ENCODE results near the gene NSD1. TPM values are rescaled to one million over a fixed set of nuclear protein-coding genes. Genes with fewer than 3 reads are reported as not detected.

NSD1 gene
- total and polyA plus RNA-seq, 2 of the 8 experiments (the other 6 are each of a cell fraction or from before 2014, with no cell fraction given), result 22.8 to 168 TPM

DNA sequence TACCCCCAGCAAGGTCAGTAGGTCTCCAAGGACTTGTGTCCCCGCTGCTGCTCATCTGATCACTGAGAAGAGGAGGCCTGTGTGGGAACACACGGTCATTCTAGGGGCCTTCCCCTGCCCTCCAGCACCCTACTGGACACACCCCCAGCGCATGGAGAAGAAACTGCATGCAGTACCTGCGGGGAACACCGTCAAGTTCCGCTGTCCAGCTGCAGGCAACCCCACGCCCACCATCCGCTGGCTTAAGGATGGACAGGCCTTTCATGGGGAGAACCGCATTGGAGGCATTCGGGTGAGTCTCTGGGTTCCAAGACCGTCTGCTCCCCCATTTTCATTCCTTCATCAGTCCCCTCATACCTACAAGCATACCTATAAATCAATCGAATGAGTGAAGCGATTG, 42.8 kb upstream of the NSD1 start:
- H3K23ac ChIP-seq (ENCODE audit: insufficient read length), result no peak overlapping the region
- TF ChIP-seq PHF8 (conservative IDR thresholded peaks at IDR 0.05; ENCODE audit: low read depth, low read length) (no peak), CEBPB (IDR thresholded peaks at IDR 0.05; ENCODE audit: low read depth, low read length) (no peak)
- H3K9me3 ChIP-seq (ENCODE audit: insufficient read depth in 2 of 2, low read depth in 1 of 2, low read length in 1 of 2), result no peaks in the 10 kb centered on the region
- peaks cover 0 to 12% of the 10 kb centered on the region in 2 experiments for H4K20me1 ChIP-seq (replicated peaks in 1 of 2; ENCODE audit: control insufficient read depth in 1 of 2, insufficient read depth in 2 of 2, low read length in 2 of 2)
- ChIA-PET CTCF (ENCODE audit: partially characterized antibody) (interaction anchor here (11.9 kb wide), 1 partner anchor 19 kb away, joined by 161 read pairs; no protein-coding TSS in a partner anchor), POLR2A (ENCODE audit: partially characterized antibody) (no interaction called here)
- no peak overlapping the region for H3K4me3 ChIP-seq (ENCODE audit: extremely low read depth in 1 of 4, insufficient read depth in 2 of 4, low read depth in 3 of 4, low read length in 4 of 4)
- H2BK20ac ChIP-seq (ENCODE audit: low read length), result no peak overlapping the region
- no peak overlapping the region for H2AK5ac ChIP-seq (ENCODE audit: low read depth, low read length)
- H2BK12ac ChIP-seq (ENCODE audit: low read depth, low read length), result no peak overlapping the region
- H4K8ac ChIP-seq (ENCODE audit: extremely low read depth, insufficient read depth, low read length), result no peak overlapping the region; the same call in 1 of the 2 replicates
- H3K14ac ChIP-seq (ENCODE audit: insufficient read length), result no peak overlapping the region
- H3K4ac ChIP-seq (replicated peaks; ENCODE audit: insufficient read length, low read depth, low read length), result no peak overlapping the region
- H4K91ac ChIP-seq (replicated peaks; ENCODE audit: insufficient read length, low read length), result no peak overlapping the region
- no peak overlapping the region for H2AFZ ChIP-seq (ENCODE audit: low read length)
- H3K23me2 ChIP-seq (ENCODE audit: low read depth, low read length), result peaks cover 9% of the 10 kb centered on the region
- no peak overlapping the region for H4K5ac ChIP-seq (ENCODE audit: insufficient read length, low read depth, low read length)
- no peak overlapping the region for H3K18ac ChIP-seq (ENCODE audit: extremely low read depth, low read length)
- no peak for FAIRE-seq
- H2BK120ac ChIP-seq (replicated peaks; ENCODE audit: low read depth, low read length), result no peak overlapping the region
- no peaks in the 10 kb centered on the region; a peak in 1 of 7 replicates for H3K27me3 ChIP-seq (replicated peaks in 1 of 4; ENCODE audit: control insufficient read depth in 3 of 4, extremely low read depth in 1 of 4, insufficient read depth in 3 of 4, low read length in 3 of 4)
- no peak for DNase-seq (ENCODE audit: low read depth in 1 of 2, low spot score in 2 of 2)
- no peak overlapping the region for H3K27ac ChIP-seq (ENCODE audit: low read depth, low read length)
- no peak overlapping the region for H3K4me2 ChIP-seq (ENCODE audit: insufficient read depth in 1 of 2, low read depth in 2 of 2, low read length in 2 of 2)
- peaks cover 15% of the 10 kb centered on the region for H3K79me1 ChIP-seq (ENCODE audit: low read depth, low read length)
- peaks cover 0 to 8% of the 10 kb centered on the region in 2 experiments; a peak in 1 of 4 replicates for H3K79me2 ChIP-seq (ENCODE audit: control insufficient read depth in 1 of 2, insufficient read depth in 2 of 2, low read length in 2 of 2)
- peaks cover 0 to 7% (median 4%) of the 10 kb centered on the region in 4 experiments; a peak in 5 of 7 replicates for H3K4me1 ChIP-seq (replicated peaks in 1 of 4; ENCODE audit: control insufficient read depth in 3 of 4, insufficient read depth in 4 of 4, low read length in 3 of 4)
- H2BK15ac ChIP-seq (ENCODE audit: low read length), result no peak overlapping the region
- no peak overlapping the region for H3K56ac ChIP-seq (replicated peaks; ENCODE audit: insufficient read length, low read depth, low read length)
- WGBS, 2 experiments (ENCODE audit: extremely low coverage in 1 of 2, insufficient coverage in 1 of 2, insufficient read length in 1 of 2, insufficient replicate concordance in 2 of 2, low coverage in 1 of 2, low lambda C conversion rate in 2 of 2, missing lambda C conversion rate in 1 of 2), result 90% methylated on average over 13 of the region's 13 CpGs; no CpG with 5 or more reads in 1 of the 2 experiments
- no peak overlapping the region for H2BK5ac ChIP-seq (ENCODE audit: low read depth, low read length)
- H3K36me3 ChIP-seq (ENCODE audit: control insufficient read depth in 2 of 4, insufficient read depth in 4 of 4, low read length in 3 of 4), result peaks cover 16 to 28% (median 23%) of the 10 kb centered on the region in 4 experiments; a peak in 7 of 8 replicates
- H3K9ac ChIP-seq (replicated peaks in 1 of 4; ENCODE audit: extremely low read depth in 1 of 4, low read depth in 3 of 4, low read length in 3 of 4), result no peak overlapping the region
